K562 (cell line): ENCODE measurements around the gene MTHFR. TPM values are rescaled to one million over a fixed set of nuclear protein-coding genes. Genes with fewer than 3 reads are reported as not detected.

Source experiments
- BACH1 ChIP-seq: fragments of 200-800 bp; sonication (Bioruptor generic); IDR thresholded peaks from 2 replicates; pipeline ENCODE4 v1.6.1; 2016; ENCODE audit warnings: missing genetic modification characterization, missing compliant biosample characterization
- BDP1 ChIP-seq: IDR thresholded peaks from 3 replicates; pipeline ENCODE4 v1.6.1; 2011; ENCODE audit not compliant: insufficient read length, insufficient read depth
- CSDE1 ChIP-seq, 2 experiments: fragments of 450-650 bp; IDR thresholded peaks; 2 replicates each; pipeline ENCODE4 v1.6.1; 2016; ENCODE audit warnings: mild to moderate bottlenecking in 1 of 2
- POLR2AphosphoS2 ChIP-seq: IDR thresholded peaks from 2 replicates; pipeline ENCODE4 v1.6.1; 2012; ENCODE audit warnings: low read length, improper control_type of control experiment
- RBM15 ChIP-seq: fragments of 200-400 bp; formaldehyde crosslinking; IDR thresholded peaks from 2 replicates; pipeline ENCODE4 v1.6.1; 2018; ENCODE audit warnings: mild to moderate bottlenecking, low read length, moderate library complexity; ENCODE audit not compliant: insufficient read depth
- STAT5B ChIP-seq: fragments of 250-450 bp; sonication (Bioruptor Pico); IDR thresholded peaks from 2 replicates; pipeline ENCODE4 v1.8.0; 2021; ENCODE audit warnings: mild to moderate bottlenecking, inconsistent platforms
- TCF7L2 ChIP-seq: fragments of 150-350 bp; IDR thresholded peaks from 2 replicates; pipeline ENCODE4 v1.6.1; 2016; ENCODE audit warnings: low read depth, mild to moderate bottlenecking, low read length, moderate library complexity
- ZZZ3 ChIP-seq: fragments of 450-650 bp; IDR thresholded peaks from 2 replicates; pipeline ENCODE4 v1.6.1; 2016; ENCODE audit warnings: antibody characterized with exemption, mild to moderate bottlenecking, moderate library complexity
- polyA plus RNA-seq, 8 experiments: library from polyadenylated mRNA; depleted of rRNA in 4 of 8; stranded (reverse) in 5 of 8; unstranded in 3 of 8; fragments of >200 nt; fragmentation: Nextera tagmentation in 2 of 8; fragmentation: Illumina TruSeq in 1 of 8; extraction: Ambion mirVana in 2 of 8; extraction: Trizol in 1 of 8; gene quantifications; 2 replicates each; pipeline versions ENCODE4 v1.2.1 to v1.2.3, GENCODE V29; 2011 to 2014; ENCODE audit warnings: inconsistent platforms in 1 of 8, missing spikeins in 1 of 8
- total RNA-seq, 7 experiments: library from RNA; depleted of rRNA in 6 of 7; stranded (reverse); fragments of >200 nt in 6 of 7; fragmentation: Illumina TruSeq in 2 of 7; extraction: Trizol in 2 of 7; gene quantifications; 2 replicates each; pipeline versions ENCODE4 v1.2.1 to v1.2.3, GENCODE V29; 2011 to 2021; ENCODE audit warnings: low replicate concordance in 1 of 7
- TF ChIP-seq, protein P1 (sequence below): fragments of 450-650 bp; IDR thresholded peaks from 2 replicates; pipeline ENCODE4 v1.6.1; 2016; ENCODE audit warnings: low read depth
- TF ChIP-seq, protein P2 (sequence below), 3 experiments: fragments of 200-800 bp in 1 of 3; sonication (Bioruptor generic) in 1 of 3; sonication (generic) in 1 of 3; formaldehyde crosslinking in 1 of 3; IDR thresholded peaks; 2 replicates each; pipeline versions ENCODE4 v1.6.1 to v1.8.0; 2016 to 2022; ENCODE audit warnings: mild to moderate bottlenecking in 2 of 3, missing compliant biosample characterization in 2 of 3, missing genetic modification characterization in 2 of 3, missing genetic modification reagents in 1 of 3
- TF ChIP-seq, protein P3 (sequence below), 2 experiments: fragments of 450-650 bp; formaldehyde crosslinking in 1 of 2; IDR thresholded peaks; 2 replicates each; pipeline versions ENCODE4 v1.4.0 to v1.6.1; 2014 to 2020; ENCODE audit warnings: mild to moderate bottlenecking in 2 of 2, borderline replicate concordance in 1 of 2, low read depth in 1 of 2

Gene MTHFR
- total and polyA plus RNA-seq, 9 of the 15 experiments (the other 6 are each of a cell fraction or from before 2014, with no cell fraction given): 5.0 to 104 (median 62.6) TPM

DNA sequence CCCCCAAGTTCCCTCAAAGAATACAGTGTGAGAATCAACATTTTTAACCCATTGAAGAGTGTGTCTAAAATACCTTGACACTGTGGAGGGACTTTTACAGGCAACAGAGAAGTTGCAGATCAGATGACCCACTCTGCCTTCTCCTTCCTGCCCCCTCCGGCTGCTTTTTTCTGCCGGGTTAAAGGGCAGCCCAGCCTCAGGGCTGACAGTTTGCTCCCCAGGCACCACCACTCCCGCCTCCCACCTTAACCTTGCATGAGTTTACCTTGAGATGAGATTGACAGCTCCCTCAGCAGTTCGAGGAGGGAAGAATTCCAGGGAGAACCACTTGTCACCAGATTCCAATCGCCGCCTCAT lies 3.2 kb downstream of the MTHFR start (continued):
- TF ChIP-seq, protein P1, sequence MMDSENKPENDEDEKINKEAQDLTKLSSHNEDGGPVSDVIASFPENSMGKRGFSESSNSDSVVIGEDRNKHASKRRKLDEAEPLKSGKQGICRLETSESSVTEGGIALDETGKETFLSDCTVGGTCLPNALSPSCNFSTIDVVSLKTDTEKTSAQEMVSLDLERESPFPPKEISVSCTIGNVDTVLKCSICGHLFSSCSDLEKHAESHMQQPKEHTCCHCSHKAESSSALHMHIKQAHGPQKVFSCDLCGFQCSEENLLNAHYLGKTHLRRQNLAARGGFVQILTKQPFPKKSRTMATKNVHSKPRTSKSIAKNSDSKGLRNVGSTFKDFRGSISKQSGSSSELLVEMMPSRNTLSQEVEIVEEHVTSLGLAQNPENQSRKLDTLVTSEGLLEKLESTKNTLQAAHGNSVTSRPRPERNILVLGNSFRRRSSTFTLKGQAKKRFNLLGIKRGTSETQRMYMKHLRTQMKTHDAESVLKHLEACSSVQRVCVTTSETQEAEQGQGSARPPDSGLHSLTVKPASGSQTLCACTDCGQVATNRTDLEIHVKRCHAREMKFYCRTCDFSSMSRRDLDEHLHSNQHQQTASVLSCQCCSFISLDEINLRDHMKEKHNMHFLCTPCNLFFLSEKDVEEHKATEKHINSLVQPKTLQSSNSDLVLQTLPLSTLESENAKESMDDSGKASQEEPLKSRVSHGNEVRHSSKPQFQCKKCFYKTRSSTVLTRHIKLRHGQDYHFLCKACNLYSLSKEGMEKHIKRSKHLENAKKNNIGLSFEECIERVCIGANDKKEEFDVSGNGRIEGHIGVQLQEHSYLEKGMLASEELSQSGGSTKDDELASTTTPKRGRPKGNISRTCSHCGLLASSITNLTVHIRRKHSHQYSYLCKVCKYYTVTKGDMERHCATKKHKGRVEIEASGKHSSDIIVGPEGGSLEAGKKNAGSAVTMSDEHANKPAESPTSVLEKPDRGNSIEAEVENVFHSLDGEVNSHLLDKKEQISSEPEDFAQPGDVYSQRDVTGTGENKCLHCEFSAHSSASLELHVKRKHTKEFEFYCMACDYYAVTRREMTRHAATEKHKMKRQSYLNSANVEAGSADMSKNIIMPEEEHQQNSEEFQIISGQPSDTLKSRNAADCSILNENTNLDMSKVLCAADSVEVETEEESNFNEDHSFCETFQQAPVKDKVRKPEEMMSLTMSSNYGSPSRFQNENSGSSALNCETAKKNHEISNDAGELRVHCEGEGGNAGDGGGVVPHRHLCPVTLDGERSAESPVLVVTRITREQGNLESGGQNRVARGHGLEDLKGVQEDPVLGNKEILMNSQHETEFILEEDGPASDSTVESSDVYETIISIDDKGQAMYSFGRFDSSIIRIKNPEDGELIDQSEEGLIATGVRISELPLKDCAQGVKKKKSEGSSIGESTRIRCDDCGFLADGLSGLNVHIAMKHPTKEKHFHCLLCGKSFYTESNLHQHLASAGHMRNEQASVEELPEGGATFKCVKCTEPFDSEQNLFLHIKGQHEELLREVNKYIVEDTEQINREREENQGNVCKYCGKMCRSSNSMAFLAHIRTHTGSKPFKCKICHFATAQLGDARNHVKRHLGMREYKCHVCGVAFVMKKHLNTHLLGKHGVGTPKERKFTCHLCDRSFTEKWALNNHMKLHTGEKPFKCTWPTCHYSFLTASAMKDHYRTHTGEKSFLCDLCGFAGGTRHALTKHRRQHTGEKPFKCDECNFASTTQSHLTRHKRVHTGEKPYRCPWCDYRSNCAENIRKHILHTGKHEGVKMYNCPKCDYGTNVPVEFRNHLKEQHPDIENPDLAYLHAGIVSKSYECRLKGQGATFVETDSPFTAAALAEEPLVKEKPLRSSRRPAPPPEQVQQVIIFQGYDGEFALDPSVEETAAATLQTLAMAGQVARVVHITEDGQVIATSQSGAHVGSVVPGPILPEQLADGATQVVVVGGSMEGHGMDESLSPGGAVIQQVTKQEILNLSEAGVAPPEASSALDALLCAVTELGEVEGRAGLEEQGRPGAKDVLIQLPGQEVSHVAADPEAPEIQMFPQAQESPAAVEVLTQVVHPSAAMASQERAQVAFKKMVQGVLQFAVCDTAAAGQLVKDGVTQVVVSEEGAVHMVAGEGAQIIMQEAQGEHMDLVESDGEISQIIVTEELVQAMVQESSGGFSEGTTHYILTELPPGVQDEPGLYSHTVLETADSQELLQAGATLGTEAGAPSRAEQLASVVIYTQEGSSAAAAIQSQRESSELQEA: no peak
- TF ChIP-seq POLR2AphosphoS2: no peak
- no peak for TF ChIP-seq TCF7L2
- TF ChIP-seq BACH1 (tag): no peak
- no peak for TF ChIP-seq RBM15
- no peak for TF ChIP-seq BDP1
- TF ChIP-seq ZZZ3: no peak
- no peak for TF ChIP-seq STAT5B
- no peak for TF ChIP-seq CSDE1 (IDR thresholded peaks at IDR 0.05)
- TF ChIP-seq, protein P2, sequence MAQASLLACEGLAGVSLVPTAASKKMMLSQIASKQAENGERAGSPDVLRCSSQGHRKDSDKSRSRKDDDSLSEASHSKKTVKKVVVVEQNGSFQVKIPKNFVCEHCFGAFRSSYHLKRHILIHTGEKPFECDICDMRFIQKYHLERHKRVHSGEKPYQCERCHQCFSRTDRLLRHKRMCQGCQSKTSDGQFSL (CRISPR knock-in tag; IDR thresholded peaks at IDR 0.05): 0 out of 2 replicates have a peak, but pooled peaks have one; percentile 16
- TF ChIP-seq, protein P2 (tag; IDR thresholded peaks at IDR 0.05): no peak
- TF ChIP-seq, protein P3, sequence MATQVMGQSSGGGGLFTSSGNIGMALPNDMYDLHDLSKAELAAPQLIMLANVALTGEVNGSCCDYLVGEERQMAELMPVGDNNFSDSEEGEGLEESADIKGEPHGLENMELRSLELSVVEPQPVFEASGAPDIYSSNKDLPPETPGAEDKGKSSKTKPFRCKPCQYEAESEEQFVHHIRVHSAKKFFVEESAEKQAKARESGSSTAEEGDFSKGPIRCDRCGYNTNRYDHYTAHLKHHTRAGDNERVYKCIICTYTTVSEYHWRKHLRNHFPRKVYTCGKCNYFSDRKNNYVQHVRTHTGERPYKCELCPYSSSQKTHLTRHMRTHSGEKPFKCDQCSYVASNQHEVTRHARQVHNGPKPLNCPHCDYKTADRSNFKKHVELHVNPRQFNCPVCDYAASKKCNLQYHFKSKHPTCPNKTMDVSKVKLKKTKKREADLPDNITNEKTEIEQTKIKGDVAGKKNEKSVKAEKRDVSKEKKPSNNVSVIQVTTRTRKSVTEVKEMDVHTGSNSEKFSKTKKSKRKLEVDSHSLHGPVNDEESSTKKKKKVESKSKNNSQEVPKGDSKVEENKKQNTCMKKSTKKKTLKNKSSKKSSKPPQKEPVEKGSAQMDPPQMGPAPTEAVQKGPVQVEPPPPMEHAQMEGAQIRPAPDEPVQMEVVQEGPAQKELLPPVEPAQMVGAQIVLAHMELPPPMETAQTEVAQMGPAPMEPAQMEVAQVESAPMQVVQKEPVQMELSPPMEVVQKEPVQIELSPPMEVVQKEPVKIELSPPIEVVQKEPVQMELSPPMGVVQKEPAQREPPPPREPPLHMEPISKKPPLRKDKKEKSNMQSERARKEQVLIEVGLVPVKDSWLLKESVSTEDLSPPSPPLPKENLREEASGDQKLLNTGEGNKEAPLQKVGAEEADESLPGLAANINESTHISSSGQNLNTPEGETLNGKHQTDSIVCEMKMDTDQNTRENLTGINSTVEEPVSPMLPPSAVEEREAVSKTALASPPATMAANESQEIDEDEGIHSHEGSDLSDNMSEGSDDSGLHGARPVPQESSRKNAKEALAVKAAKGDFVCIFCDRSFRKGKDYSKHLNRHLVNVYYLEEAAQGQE (IDR thresholded peaks at IDR 0.05; ENCODE audit: borderline replicate concordance): no peak
- TF ChIP-seq, protein P3 (CRISPR knock-in tag; IDR thresholded peaks at IDR 0.05; ENCODE audit: low read depth): no peak
